OCI-LY1 (cell line): ENCODE measurements around the gene PDGFD.

ENCODE experiments used
- H2AFZ ChIP-seq: fragments of 200-600 bp; sonication (generic), shearing (Covaris generic); 2 replicates; pipeline ENCODE4 v1.6.0; 2014; ENCODE audit warnings: antibody characterized with exemption, mild to moderate bottlenecking, low read length
- H3F3A ChIP-seq: fragments of 200-600 bp; sonication (generic), shearing (Covaris generic); 2 replicates; pipeline ENCODE4 v1.6.0; 2014; ENCODE audit warnings: mild to moderate bottlenecking, antibody characterized with exemption, low read length, moderate library complexity; ENCODE audit not compliant: insufficient read depth
- H3K27ac ChIP-seq: fragments of 200-600 bp; sonication (generic); 2 replicates; pipeline ENCODE4 v1.5.1; 2014; ENCODE audit warnings: low read length, mixed run types, mild to moderate bottlenecking, low read depth; ENCODE audit not compliant: poor library complexity, severe bottlenecking
- H3K27me3 ChIP-seq: fragments of 200-600 bp; sonication (generic); 2 replicates; pipeline ENCODE4 v1.6.0; 2014; ENCODE audit warnings: antibody characterized with exemption, mild to moderate bottlenecking, low read length, moderate library complexity; ENCODE audit not compliant: insufficient read depth
- H3K36me3 ChIP-seq: fragments of 200-600 bp; sonication (generic); 2 replicates; pipeline ENCODE4 v1.6.1; 2014; ENCODE audit warnings: mild to moderate bottlenecking, antibody characterized with exemption, low read length, moderate library complexity, mixed read lengths; ENCODE audit not compliant: insufficient read depth
- H3K4me1 ChIP-seq: fragments of 200-600 bp; sonication (generic); 2 replicates; pipeline ENCODE4 v1.5.1; 2014; ENCODE audit warnings: mild to moderate bottlenecking, low read length, moderate library complexity; ENCODE audit not compliant: insufficient read depth, severe bottlenecking
- H3K4me2 ChIP-seq: fragments of 200-600 bp; sonication (generic), shearing (Covaris generic); 2 replicates; pipeline ENCODE4 v1.6.1; 2014; ENCODE audit warnings: low read length
- H3K4me3 ChIP-seq: fragments of 200-600 bp; sonication (generic); 2 replicates; pipeline ENCODE4 v1.5.1; 2014; ENCODE audit warnings: low read length, low read depth, mild to moderate bottlenecking, mixed read lengths; ENCODE audit not compliant: poor library complexity, severe bottlenecking
- H3K79me2 ChIP-seq: fragments of 200-600 bp; shearing (Covaris generic); 2 replicates; pipeline ENCODE4 v1.6.1; 2016; ENCODE audit warnings: mixed run types, low read length, mixed read lengths; ENCODE audit not compliant: insufficient read depth
- H3K9ac ChIP-seq: fragments of 200-600 bp; sonication (generic), shearing (Covaris generic); 2 replicates; pipeline ENCODE4 v1.6.1; 2014; ENCODE audit warnings: mild to moderate bottlenecking, low read length, mixed read lengths
- H3K9me2 ChIP-seq: fragments of 200-600 bp; sonication (generic), shearing (Covaris generic); 2 replicates; pipeline ENCODE4 v1.6.1; 2014; ENCODE audit warnings: low read depth, mild to moderate bottlenecking, low read length, mixed read lengths
- H3K9me3 ChIP-seq: fragments of 200-600 bp; shearing (Covaris generic); 2 replicates; pipeline ENCODE4 v1.6.1; 2014; ENCODE audit warnings: low read length, mixed read lengths
- H4K20me1 ChIP-seq: fragments of 200-600 bp; sonication (generic), shearing (Covaris generic); 2 replicates; pipeline ENCODE4 v1.6.0; 2016; ENCODE audit warnings: mild to moderate bottlenecking, low read length; ENCODE audit not compliant: insufficient read depth
- EZH2 ChIP-seq: fragments of 200-600 bp; sonication (generic), shearing (Covaris generic); IDR thresholded peaks from 2 replicates; pipeline ENCODE4 v1.8.0; 2017; ENCODE audit warnings: borderline replicate concordance, mixed run types, mild to moderate bottlenecking, antibody characterized with exemption, low read length, moderate library complexity, mixed read lengths
- TF ChIP-seq, protein P1 (sequence below): fragments of 200-600 bp; sonication (generic), shearing (Covaris generic); IDR thresholded peaks from 2 replicates; pipeline ENCODE4 v1.5.1; 2017; ENCODE audit warnings: mild to moderate bottlenecking, antibody characterized with exemption, low read length, moderate library complexity, mixed read lengths

Gene PDGFD

DNA sequence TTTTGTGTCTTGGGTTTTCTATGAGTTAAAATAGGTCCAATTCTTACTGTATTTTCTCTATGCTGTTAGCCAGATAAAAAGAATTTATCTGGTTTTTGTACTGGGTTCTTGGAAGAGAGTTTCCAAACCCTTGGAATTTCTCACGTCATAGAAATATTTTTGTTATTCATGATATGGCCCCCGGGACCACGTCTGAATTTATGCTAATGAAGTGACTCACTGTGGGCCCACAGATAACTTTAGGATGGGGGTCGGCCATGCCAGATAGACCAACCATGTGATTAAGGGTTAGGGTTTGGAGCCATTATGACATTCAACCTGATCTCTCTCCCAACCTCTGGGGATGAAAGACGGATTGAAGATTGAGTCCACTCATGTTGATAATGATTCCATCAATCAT lies 163.1 kb downstream of the PDGFD start:
- no peak overlapping the region for H3K27ac ChIP-seq
- H3K4me3 ChIP-seq, result no peak overlapping the region

DNA sequence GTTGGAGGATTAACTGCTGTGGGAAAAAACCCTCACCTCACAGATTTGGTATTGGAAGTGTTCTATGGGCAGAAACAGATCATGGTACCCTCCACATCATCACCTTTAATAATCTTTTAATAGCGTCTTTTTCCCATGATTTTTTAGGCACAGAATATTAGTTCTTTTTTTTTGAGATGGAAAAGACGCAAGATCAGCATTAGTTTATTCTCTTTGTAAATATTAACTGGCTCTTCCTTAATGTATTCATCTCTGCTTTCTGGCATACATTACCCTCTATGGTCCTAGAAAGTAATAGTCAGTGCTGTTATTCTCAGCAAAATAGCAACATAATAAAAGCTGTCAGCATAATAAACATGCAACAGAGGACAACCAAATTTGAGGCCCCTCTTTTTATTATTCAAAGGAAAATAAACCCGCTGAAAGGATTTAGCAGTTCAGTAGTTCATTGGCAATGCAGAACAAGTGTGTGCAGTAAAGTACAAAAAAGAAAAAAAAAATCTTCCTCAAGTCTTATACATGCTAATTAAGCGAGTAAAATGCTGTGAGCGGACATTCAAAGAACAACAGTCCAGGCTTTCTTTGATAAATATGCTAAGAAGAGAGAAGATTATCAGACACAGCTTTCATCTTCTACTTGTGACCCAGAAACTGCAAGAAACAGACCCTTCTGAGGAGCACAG lies 165.0 kb downstream of the PDGFD start:
- no peaks in the 10 kb centered on the region for H3K27me3 ChIP-seq
- H3K9me3 ChIP-seq, result no peaks in the 10 kb centered on the region
- no peak overlapping the region for H3K4me2 ChIP-seq
- no peak overlapping the region for H3K9ac ChIP-seq
- no peaks in the 10 kb centered on the region for H3K4me1 ChIP-seq
- no peaks in the 10 kb centered on the region for H4K20me1 ChIP-seq
- no peak overlapping the region for H3K4me3 ChIP-seq
- no peak overlapping the region for H2AFZ ChIP-seq
- no peak for TF ChIP-seq EZH2
- TF ChIP-seq, protein P1, sequence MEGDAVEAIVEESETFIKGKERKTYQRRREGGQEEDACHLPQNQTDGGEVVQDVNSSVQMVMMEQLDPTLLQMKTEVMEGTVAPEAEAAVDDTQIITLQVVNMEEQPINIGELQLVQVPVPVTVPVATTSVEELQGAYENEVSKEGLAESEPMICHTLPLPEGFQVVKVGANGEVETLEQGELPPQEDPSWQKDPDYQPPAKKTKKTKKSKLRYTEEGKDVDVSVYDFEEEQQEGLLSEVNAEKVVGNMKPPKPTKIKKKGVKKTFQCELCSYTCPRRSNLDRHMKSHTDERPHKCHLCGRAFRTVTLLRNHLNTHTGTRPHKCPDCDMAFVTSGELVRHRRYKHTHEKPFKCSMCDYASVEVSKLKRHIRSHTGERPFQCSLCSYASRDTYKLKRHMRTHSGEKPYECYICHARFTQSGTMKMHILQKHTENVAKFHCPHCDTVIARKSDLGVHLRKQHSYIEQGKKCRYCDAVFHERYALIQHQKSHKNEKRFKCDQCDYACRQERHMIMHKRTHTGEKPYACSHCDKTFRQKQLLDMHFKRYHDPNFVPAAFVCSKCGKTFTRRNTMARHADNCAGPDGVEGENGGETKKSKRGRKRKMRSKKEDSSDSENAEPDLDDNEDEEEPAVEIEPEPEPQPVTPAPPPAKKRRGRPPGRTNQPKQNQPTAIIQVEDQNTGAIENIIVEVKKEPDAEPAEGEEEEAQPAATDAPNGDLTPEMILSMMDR, result no peak
- H3K9me2 ChIP-seq, result no peaks in the 10 kb centered on the region
- no peaks in the 10 kb centered on the region for H3K79me2 ChIP-seq
- H3F3A ChIP-seq, result no peaks in the 10 kb centered on the region
- no peak overlapping the region for H3K27ac ChIP-seq
- no peaks in the 10 kb centered on the region; the same call in 1 of the 2 replicates for H3K36me3 ChIP-seq

More for the DNA sequence above, 163.1 kb downstream of the PDGFD start:
- H3K36me3 ChIP-seq, result no peaks in the 10 kb centered on the region; the same call in 1 of the 2 replicates
- no peaks in the 10 kb centered on the region for H3K9me3 ChIP-seq
- H3K79me2 ChIP-seq, result no peaks in the 10 kb centered on the region
- H3K9ac ChIP-seq, result no peak overlapping the region
- H3F3A ChIP-seq, result no peaks in the 10 kb centered on the region
- H3K4me1 ChIP-seq, result no peaks in the 10 kb centered on the region
- no peaks in the 10 kb centered on the region for H4K20me1 ChIP-seq
- H3K27me3 ChIP-seq, result no peaks in the 10 kb centered on the region
- no peak for TF ChIP-seq EZH2
- TF ChIP-seq, protein P1, result no peak
- no peak overlapping the region for H3K4me2 ChIP-seq
- H3K9me2 ChIP-seq, result no peaks in the 10 kb centered on the region
- H2AFZ ChIP-seq, result no peak overlapping the region

DNA sequence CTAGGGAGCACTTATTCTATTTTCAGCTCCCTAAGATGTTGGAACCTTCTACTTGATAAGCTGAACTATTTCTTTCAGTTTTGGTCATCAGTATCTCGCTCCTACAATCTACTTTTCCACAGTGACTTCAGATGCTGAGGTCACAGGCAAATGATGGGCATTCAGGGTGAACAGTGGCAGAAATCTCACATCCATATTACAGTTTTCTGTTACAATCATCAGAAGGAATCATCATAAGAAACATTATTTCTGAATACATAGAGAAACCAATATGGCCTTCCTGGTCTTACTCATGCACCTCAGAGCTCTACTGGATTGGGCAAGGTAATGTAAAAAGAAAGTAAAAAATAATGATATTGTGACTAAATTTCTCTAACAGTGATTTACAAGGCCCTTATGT lies 166.9 kb downstream of the PDGFD start:
- H3K9me3 ChIP-seq, result no peaks in the 10 kb centered on the region
- H3K9ac ChIP-seq, result no peak overlapping the region
- H2AFZ ChIP-seq, result no peak overlapping the region
- no peaks in the 10 kb centered on the region for H4K20me1 ChIP-seq
- H3K9me2 ChIP-seq, result no peaks in the 10 kb centered on the region
- H3K4me1 ChIP-seq, result no peaks in the 10 kb centered on the region
- no peaks in the 10 kb centered on the region for H3F3A ChIP-seq
- TF ChIP-seq, protein P1, result no peak
- TF ChIP-seq EZH2, result no peak
- H3K36me3 ChIP-seq, result no peaks in the 10 kb centered on the region; the same call in 1 of the 2 replicates
- H3K4me3 ChIP-seq, result no peak overlapping the region
- no peaks in the 10 kb centered on the region for H3K27me3 ChIP-seq
- H3K27ac ChIP-seq, result no peak overlapping the region
- no peaks in the 10 kb centered on the region for H3K79me2 ChIP-seq
- H3K4me2 ChIP-seq, result no peak overlapping the region
